Skeletal muscle tissue (tissue), 4 donors: Measurements from ENCODE around the gene IL37. TPM values are rescaled to one million over a fixed set of nuclear protein-coding genes. Genes with fewer than 3 reads are reported as not detected.

ENCODE experiments used
- H3K27ac ChIP-seq: one replicate; pipeline ENCODE4 v1.7.0; 2013; ENCODE audit warnings: mild to moderate bottlenecking, low read depth, low read length, inconsistent platforms
- H3K27me3 ChIP-seq, 3 donors: one replicate each; pipeline ENCODE4 v1.7.0; 2013; ENCODE audit warnings: low read length in 3 of 3; ENCODE audit not compliant: control insufficient read depth in 3 of 3, insufficient read depth in 3 of 3
- H3K36me3 ChIP-seq, 3 donors: one replicate each; pipeline ENCODE4 v1.7.0; 2013; ENCODE audit warnings: low read length in 3 of 3; ENCODE audit not compliant: control insufficient read depth in 3 of 3, insufficient read depth in 3 of 3
- H3K4me1 ChIP-seq, 3 donors: one replicate each; pipeline ENCODE4 v1.7.0; 2013; ENCODE audit warnings: low read length in 3 of 3, mild to moderate bottlenecking in 3 of 3; ENCODE audit not compliant: control insufficient read depth in 3 of 3, insufficient read depth in 3 of 3
- H3K4me3 ChIP-seq, 3 donors: one replicate each; pipeline ENCODE4 v1.7.0; 2013; ENCODE audit warnings: low read length in 3 of 3
- H3K9ac ChIP-seq, 3 donors: one replicate each; pipeline ENCODE4 v1.7.0; 2013; ENCODE audit warnings: low read length in 3 of 3, mild to moderate bottlenecking in 3 of 3, moderate library complexity in 2 of 3, low read depth in 1 of 3
- H3K9me3 ChIP-seq, 3 donors: one replicate each; pipeline ENCODE4 v1.7.0; 2013; ENCODE audit warnings: low read length in 3 of 3; ENCODE audit not compliant: control insufficient read depth in 3 of 3
- total RNA-seq: library from RNA; depleted of rRNA; stranded (reverse); fragments of >200 nt; gene quantifications from one replicate; pipeline ENCODE4 v1.2.3, GENCODE V29; 2014
- donor health status: Osteomylitis.

IL37 gene, protein sequence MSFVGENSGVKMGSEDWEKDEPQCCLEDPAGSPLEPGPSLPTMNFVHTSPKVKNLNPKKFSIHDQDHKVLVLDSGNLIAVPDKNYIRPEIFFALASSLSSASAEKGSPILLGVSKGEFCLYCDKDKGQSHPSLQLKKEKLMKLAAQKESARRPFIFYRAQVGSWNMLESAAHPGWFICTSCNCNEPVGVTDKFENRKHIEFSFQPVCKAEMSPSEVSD
- total RNA-seq = not detected

DNA sequence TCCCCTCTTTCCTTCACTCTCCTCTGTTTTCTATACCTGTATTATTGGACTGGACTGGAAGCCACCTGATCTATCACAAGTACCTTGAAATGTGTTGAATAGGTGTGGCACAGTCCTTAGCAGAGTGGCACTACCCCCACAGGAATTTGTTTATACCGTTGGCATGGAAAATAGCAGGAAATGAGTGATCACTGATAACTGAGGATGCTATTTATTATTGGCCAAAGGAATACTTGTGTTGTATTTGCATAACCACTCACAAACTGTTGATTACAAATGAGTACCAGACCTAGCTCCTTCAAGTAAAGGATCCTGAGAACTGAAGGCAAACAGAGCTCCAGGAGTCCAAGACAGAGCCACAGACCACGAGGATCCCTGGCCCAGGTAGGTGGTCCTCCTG lies at the start of gene IL37:
TSS of gene IL37 (plus strand) at position 301 of the 400 bp plus-strand sequence. CDS start 1,848 bp downstream, outside the sequence.
- H3K4me1 ChIP-seq = no peaks in the 10 kb centered on the region
- H3K4me3 ChIP-seq = no peak within 1 kb of the TSS
- no peak within 1 kb of the TSS for H3K27ac ChIP-seq
- no peaks in the 10 kb centered on the region for H3K36me3 ChIP-seq
- H3K27me3 ChIP-seq = peaks cover 0 to 3% (median 3%) of the 10 kb centered on the region in 3 donors
- H3K9me3 ChIP-seq = no peaks in the 10 kb centered on the region
- H3K9ac ChIP-seq = no peak within 1 kb of the TSS

DNA sequence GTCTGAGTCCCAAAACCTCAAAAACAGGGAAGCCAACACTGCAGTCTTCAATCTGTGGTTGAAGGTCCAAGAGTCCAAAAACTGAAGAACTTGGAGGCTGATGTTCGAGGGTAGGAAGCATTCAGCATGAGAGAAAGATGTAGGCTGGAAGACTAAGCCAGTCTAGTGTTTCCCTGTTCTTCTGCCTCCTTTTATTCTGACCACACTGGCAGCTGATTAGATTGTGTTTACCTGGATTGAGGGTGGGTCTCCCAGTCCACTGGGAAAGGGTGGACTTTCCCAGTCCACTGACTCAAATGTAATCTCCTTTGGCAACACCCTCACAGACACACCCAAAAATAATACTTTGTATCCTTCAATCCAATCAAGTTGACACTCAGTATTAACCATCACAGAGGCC lies 46.9 kb upstream of the IL37 start:
- H3K27me3 ChIP-seq = no peaks in the 10 kb centered on the region
- H3K9ac ChIP-seq = no peak overlapping the region
- peaks cover 0 to 2% (median 0%) of the 10 kb centered on the region in 3 donors for H3K4me1 ChIP-seq
- H3K36me3 ChIP-seq = no peaks in the 10 kb centered on the region
- H3K27ac ChIP-seq = no peak overlapping the region
- no peaks in the 10 kb centered on the region for H3K9me3 ChIP-seq
- H3K4me3 ChIP-seq = no peak overlapping the region

DNA sequence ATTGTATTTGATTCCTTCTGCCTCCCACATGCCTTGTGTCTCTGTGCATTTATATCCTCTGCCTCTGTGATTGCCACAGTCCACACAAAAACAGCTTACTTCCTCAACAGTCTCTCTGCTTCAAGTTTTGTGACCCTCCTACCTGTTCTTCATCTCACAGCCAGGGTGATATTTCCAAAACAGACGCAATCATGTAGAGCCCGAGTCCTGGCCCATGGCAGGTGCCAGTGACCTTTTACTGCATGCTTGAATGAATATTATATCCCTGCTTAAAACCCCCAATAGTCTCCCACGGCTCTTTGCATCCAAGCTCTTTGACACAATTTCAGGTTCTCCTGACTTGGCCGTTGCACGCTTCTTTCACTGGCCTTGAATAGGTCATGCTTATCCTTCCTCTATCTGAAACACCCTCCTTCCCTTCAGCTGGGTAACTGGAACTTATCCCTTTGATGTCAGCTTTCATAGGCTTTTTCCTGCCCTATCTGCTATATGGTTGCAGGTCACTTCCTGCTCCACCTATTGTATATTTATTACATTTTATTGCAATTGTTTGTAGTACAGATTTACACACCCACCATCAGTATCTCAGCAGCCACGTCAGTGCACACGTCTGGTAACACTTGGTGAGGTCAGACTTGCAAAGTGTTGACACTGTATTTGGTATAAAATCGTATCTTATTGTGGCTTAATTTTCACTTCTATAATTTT lies 44.7 kb upstream of the IL37 start:
- Histone ChIP-seq H3K36me3 (no peaks in the 10 kb centered on the region), H3K4me3 (no peak overlapping the region), H3K27me3 (no peaks in the 10 kb centered on the region), H3K9ac (no peak overlapping the region), H3K4me1 (peaks cover 0 to 2% (median 0%) of the 10 kb centered on the region in 3 donors), H3K27ac (no peak overlapping the region), H3K9me3 (no peaks in the 10 kb centered on the region)

DNA sequence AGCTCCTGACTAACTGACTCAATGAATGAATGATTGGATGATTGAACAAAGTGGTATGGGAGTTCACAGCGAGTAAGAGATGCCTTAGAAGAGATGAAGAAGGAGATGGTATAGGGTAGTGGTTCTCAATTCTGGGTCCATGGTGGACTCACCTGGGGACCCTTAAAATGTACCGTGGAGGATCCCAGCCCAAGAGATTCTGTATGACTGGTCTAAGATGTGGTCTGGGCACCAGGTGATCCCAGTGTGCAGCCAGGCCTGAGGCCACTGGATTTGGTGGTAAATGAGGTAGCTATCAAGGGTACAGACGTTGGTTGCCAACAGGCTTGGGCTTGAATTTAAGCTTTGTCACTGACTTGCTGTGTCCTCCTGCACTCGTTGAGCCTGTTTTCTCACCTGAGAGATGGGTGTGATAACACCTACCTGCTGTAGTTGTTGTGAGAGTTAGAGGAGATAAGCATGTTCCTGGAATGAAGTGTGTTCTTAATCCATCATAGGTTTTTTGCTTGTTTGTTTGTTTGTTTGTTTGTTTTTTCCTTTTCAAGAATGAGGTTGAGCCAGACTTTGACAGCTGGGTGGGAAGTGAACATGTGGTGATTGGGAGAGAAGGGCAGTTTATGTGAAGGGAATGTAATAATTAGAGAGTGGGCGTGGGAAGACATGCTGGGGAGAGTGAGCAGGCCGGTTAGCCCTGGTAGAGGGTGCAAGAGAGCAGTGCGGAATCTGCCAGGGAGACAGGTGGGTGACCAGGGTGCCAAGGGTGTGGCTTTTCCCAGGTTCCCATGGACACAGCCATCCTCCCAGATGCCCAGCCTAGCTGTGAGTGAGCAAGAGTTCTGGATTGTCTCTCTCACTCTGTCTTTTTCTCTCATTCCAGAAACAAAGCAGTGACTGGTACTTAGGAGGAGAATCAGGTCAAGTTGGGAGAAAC lies 43.0 kb upstream of the IL37 start:
- Histone ChIP-seq H3K9ac (no peak overlapping the region), H3K9me3 (no peaks in the 10 kb centered on the region), H3K27me3 (no peaks in the 10 kb centered on the region)

DNA sequence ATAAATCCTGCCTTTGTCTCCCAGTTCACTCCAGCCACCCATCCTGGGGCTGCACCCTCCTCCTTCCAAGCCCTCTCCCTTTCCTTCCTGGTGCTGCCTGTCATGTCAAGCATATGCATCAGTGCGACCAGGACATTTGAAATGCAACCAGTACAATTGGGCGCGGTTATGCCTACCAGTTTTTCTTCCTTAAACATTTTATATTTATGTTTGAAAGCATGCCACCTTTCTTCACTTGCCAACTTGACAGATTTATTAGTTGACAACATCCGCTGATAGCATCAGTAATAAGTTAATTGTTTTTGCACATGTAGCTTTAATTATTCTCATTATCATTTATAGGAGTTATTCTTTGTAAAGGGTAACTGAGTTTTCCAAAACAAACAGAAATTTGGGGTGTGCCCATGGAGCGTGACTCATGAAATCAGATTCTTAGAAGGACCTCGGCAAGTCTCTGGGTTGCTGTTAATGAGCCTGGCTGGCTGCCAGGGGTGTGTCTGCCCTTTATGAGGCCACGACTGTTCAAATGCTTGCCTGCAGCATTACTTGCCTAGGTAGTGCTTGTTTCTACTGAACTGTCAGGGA lies 41.6 kb upstream of the IL37 start:
- Histone ChIP-seq H3K4me1 (peaks cover 0 to 2% (median 0%) of the 10 kb centered on the region in 3 donors), H3K9ac (no peak overlapping the region), H3K4me3 (no peak overlapping the region), H3K36me3 (no peaks in the 10 kb centered on the region), H3K9me3 (no peaks in the 10 kb centered on the region), H3K27ac (no peak overlapping the region), H3K27me3 (no peaks in the 10 kb centered on the region)

More for the DNA sequence above, 43.0 kb upstream of the IL37 start:
- Histone ChIP-seq H3K4me3 (no peak overlapping the region), H3K36me3 (no peaks in the 10 kb centered on the region), H3K4me1 (peaks cover 0 to 2% (median 0%) of the 10 kb centered on the region in 3 donors), H3K27ac (no peak overlapping the region)

DNA sequence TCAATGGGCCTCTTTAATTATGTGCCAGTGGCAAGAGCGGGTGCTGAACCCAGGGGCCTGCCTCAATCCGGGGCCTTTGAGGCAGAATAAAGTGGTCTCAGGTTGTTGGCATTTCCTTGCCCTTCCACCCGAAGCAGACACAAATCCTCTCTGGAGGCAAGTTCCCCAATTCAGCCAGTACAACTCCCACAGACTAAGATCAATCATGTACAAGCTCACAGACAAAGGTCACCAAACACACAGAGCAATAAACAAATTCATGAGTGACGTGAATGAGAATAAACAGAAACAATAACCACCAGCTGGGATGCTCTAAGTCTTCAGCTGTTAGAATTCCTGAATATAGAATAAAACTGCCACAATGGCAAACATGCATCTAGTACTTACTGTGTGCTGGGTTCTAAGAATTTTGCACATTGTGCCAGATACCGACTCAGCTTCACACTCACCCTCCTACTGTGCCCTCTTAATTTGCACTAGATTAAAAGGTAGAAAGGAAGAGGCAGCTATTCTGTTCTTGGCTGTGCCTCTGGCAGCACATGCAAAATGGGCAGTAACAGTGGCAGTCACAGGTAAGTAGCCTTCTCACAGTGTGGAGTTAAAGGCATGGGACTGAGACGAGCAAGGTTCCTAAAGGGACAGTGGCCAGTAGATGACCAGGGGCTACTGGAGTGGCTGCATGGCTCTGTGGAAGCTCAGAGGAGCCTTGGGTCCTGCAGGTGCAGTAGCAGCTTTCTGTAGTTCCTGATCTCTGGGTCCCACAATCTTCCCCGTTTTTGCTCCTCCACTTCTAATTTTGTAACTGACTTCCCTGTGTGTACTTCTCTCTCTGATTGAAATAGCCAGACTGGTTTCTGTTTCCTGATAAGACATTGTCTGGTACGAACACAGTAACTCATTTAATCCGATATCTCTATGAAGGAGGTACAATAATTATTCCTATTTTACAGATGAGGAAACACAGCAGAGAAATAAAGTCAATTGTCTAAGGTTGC lies 39.8 kb upstream of the IL37 start:
- Histone ChIP-seq H3K27me3 (no peaks in the 10 kb centered on the region), H3K4me3 (no peak overlapping the region), H3K9me3 (no peaks in the 10 kb centered on the region), H3K4me1 (peaks cover 0 to 2% (median 0%) of the 10 kb centered on the region in 3 donors), H3K27ac (no peak overlapping the region), H3K9ac (no peak overlapping the region), H3K36me3 (no peaks in the 10 kb centered on the region)

DNA sequence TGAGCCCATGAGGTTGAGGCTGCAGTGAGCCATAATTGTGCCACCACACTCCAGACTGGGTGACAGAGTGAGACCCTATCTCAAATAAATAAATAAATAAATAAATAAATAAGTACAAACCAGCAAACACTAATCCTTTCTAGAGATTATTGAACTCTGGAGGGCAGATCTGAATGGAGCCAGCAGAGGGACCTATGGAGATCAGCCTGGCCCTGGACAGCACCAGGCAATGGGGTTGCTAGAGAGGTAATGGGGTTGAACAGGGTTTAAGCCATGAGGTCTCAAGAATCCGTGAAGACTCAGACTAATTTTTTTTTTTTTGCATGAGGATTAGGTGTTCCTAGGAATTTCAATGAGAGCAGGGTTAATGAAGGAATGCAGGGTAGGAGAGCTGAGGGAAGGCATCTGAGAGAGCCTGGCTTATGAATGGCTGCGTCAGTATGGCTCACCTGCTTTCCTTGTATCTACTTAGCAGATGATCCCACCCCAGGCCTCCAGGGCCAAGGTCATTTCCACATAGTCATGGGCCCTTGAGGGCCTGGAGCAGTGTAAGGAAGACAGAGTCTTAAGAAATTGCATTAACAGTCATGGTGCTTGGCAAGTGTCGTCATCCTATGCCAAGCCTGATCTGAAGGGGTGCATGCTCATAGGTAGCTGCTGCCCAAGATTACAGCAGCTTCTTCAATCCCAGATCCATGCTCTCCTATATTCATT lies 34.6 kb upstream of the IL37 start:
- Histone ChIP-seq H3K9me3 (no peaks in the 10 kb centered on the region), H3K4me1 (no peaks in the 10 kb centered on the region), H3K27me3 (peaks cover 0 to 2% (median 0%) of the 10 kb centered on the region in 3 donors), H3K27ac (no peak overlapping the region), H3K4me3 (no peak overlapping the region), H3K9ac (no peak overlapping the region), H3K36me3 (no peaks in the 10 kb centered on the region)

DNA sequence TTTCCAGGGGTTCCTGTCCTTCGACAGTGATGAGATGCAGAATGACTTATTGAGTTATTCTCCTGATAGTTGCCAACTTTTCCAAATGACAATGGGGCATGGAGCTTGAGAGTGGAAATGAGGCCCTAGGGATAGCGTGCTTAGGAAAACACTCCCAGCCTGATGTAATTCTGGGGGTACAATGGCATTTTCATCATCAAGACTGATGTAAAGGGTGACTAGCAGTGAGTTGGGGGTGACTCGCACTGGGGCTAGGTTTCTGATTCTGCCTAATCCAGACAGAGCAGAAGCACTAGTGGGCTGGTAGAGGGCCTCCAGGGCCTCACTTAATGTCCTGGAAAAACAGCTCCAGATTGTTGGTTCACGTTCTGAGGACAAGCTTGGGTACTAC lies 34.0 kb upstream of the IL37 start:
- Histone ChIP-seq H3K4me3 (no peak overlapping the region), H3K4me1 (no peaks in the 10 kb centered on the region)

More for the DNA sequence above, 34.0 kb upstream of the IL37 start:
- Histone ChIP-seq H3K27ac (no peak overlapping the region), H3K27me3 (peaks cover 0 to 2% (median 0%) of the 10 kb centered on the region in 3 donors), H3K36me3 (no peaks in the 10 kb centered on the region), H3K9me3 (no peaks in the 10 kb centered on the region), H3K9ac (no peak overlapping the region)
